ENCODE data around the gene PIK3IP1. TPM values are rescaled to one million over a fixed set of nuclear protein-coding genes. Genes with fewer than 3 reads are reported as not detected.

Gene PIK3IP1
- total RNA-seq, 1 donor from 2014 or later, result 5.0 TPM

GRCh38 chr22:31337178-31337577 lies 44.9 kb upstream of the PIK3IP1 start:
- no peak overlapping the region for H3K4me3 Mint-ChIP-seq (ENCODE audit: unreplicated experiment)
- H3K27me3 Mint-ChIP-seq (ENCODE audit: low read depth), result no peaks in the 10 kb centered on the region
- peaks cover 36% of the 10 kb centered on the region for H3K36me3 Mint-ChIP-seq (ENCODE audit: low read depth)
- no peak overlapping the region for H3K27ac Mint-ChIP-seq (ENCODE audit: unreplicated experiment)
- no peak for DNase-seq (ENCODE audit: low spot score)
- TF ChIP-seq CTCF (IDR thresholded peaks at IDR 0.05), result no peak
- H3K9me3 Mint-ChIP-seq (ENCODE audit: low read depth), result no peaks in the 10 kb centered on the region
- no peaks in the 10 kb centered on the region for H3K4me1 Mint-ChIP-seq (ENCODE audit: low read depth)

- no peaks in the 10 kb centered on the region for H3K27me3 Mint-ChIP-seq (ENCODE audit: low read depth)
- H3K36me3 Mint-ChIP-seq (ENCODE audit: low read depth), result peaks cover 35% of the 10 kb centered on the region
- no peak for DNase-seq (ENCODE audit: low spot score)
- no peak for TF ChIP-seq CTCF (IDR thresholded peaks at IDR 0.05)
- no peak overlapping the region for H3K27ac Mint-ChIP-seq (ENCODE audit: unreplicated experiment)
- no peaks in the 10 kb centered on the region for H3K9me3 Mint-ChIP-seq (ENCODE audit: low read depth)
- no peaks in the 10 kb centered on the region for H3K4me1 Mint-ChIP-seq (ENCODE audit: low read depth)
- no peak overlapping the region for H3K4me3 Mint-ChIP-seq (ENCODE audit: unreplicated experiment)
Observed at GRCh38 chr22:31334329-31334728, 42.0 kb upstream of the PIK3IP1 start.

GRCh38 chr22:31333641-31334040 lies 41.4 kb upstream of the PIK3IP1 start:
- no peak for DNase-seq (ENCODE audit: low spot score)
- TF ChIP-seq CTCF (IDR thresholded peaks at IDR 0.05), result no peak
- Mint-ChIP-seq H3K27me3 (ENCODE audit: low read depth) (no peaks in the 10 kb centered on the region), H3K27ac (ENCODE audit: unreplicated experiment) (peak overlapping the region; percentile 10), H3K4me1 (ENCODE audit: low read depth) (no peaks in the 10 kb centered on the region), H3K36me3 (ENCODE audit: low read depth) (peaks cover 37% of the 10 kb centered on the region), H3K9me3 (ENCODE audit: low read depth) (no peaks in the 10 kb centered on the region), H3K4me3 (ENCODE audit: unreplicated experiment) (no peak overlapping the region)

- H3K27me3 Mint-ChIP-seq (ENCODE audit: low read depth), result no peaks in the 10 kb centered on the region
Observed at GRCh38 chr22:31332886-31333285, 40.6 kb upstream of the PIK3IP1 start.

GRCh38 chr22:31332010-31332409 lies 39.7 kb upstream of the PIK3IP1 start:
- H3K27ac Mint-ChIP-seq (ENCODE audit: unreplicated experiment), result no peak overlapping the region

More at GRCh38 chr22:31332886-31333285, 40.6 kb upstream of the PIK3IP1 start:
- no peak overlapping the region for H3K4me3 Mint-ChIP-seq (ENCODE audit: unreplicated experiment)
- H3K36me3 Mint-ChIP-seq (ENCODE audit: low read depth), result peaks cover 39% of the 10 kb centered on the region
- H3K27ac Mint-ChIP-seq (ENCODE audit: unreplicated experiment), result no peak overlapping the region
- TF ChIP-seq CTCF (IDR thresholded peaks at IDR 0.05), result no peak
- DNase-seq (ENCODE audit: low spot score), result no peak
- no peaks in the 10 kb centered on the region for H3K4me1 Mint-ChIP-seq (ENCODE audit: low read depth)
- H3K9me3 Mint-ChIP-seq (ENCODE audit: low read depth), result no peaks in the 10 kb centered on the region

More at GRCh38 chr22:31332010-31332409, 39.7 kb upstream of the PIK3IP1 start:
- no peaks in the 10 kb centered on the region for H3K4me1 Mint-ChIP-seq (ENCODE audit: low read depth)
- no peak for TF ChIP-seq CTCF (IDR thresholded peaks at IDR 0.05)
- peaks cover 42% of the 10 kb centered on the region for H3K36me3 Mint-ChIP-seq (ENCODE audit: low read depth)
- H3K27me3 Mint-ChIP-seq (ENCODE audit: low read depth), result no peaks in the 10 kb centered on the region
- DNase-seq (ENCODE audit: low spot score), result no peak
- no peaks in the 10 kb centered on the region for H3K9me3 Mint-ChIP-seq (ENCODE audit: low read depth)
- H3K4me3 Mint-ChIP-seq (ENCODE audit: unreplicated experiment), result no peak overlapping the region

Data from chondrocyte (in vitro differentiated cells).